Measurements from ENCODE around the gene SMIM8. TPM values are rescaled to one million over a fixed set of nuclear protein-coding genes. Genes with fewer than 3 reads are reported as not detected.

SMIM8 gene
- total RNA-seq, 4 donors from 2014 or later, result 5.3 to 12.0 (median 7.5) TPM

- TF ChIP-seq POLR2AphosphoS5 (IDR thresholded peaks at IDR 0.05) (no peak), CTCF (IDR thresholded peaks at IDR 0.05) (no peak), POLR2A (IDR thresholded peaks at IDR 0.05; ENCODE audit: low read depth) (no peak), EP300 (IDR thresholded peaks at IDR 0.05) (no peak)
- H3K4me1 ChIP-seq, result no peaks in the 10 kb centered on the region
- no peak overlapping the region for H3K4me3 ChIP-seq
- intact Hi-C loops (cut with DNase I), result no loop called here
- WGBS, result 93% methylated on average over 2 of the region's 2 CpGs
- H3K27ac ChIP-seq (replicated peaks in 1 of 4), result no peak overlapping the region
- H3K9me3 ChIP-seq, result peaks cover 0 to 4% (median 0%) of the 10 kb centered on the region in 4 donors
- DNase-seq (ENCODE audit: extremely low spot score), result no peak
- H3K27me3 ChIP-seq, result no peaks in the 10 kb centered on the region
- H3K36me3 ChIP-seq, result no peaks in the 10 kb centered on the region
These were observed 52.9 kb downstream of the SMIM8 start for GRCh38 chr6:87375315-87375714.

- TF ChIP-seq POLR2A (IDR thresholded peaks at IDR 0.05; ENCODE audit: low read depth) (no peak), CTCF (IDR thresholded peaks at IDR 0.05) (no peak), POLR2AphosphoS5 (IDR thresholded peaks at IDR 0.05) (no peak), EP300 (IDR thresholded peaks at IDR 0.05) (no peak)
- Histone ChIP-seq H3K4me3 (no peak overlapping the region), H3K9me3 (peaks cover 0 to 4% (median 0%) of the 10 kb centered on the region in 4 donors), H3K27ac (replicated peaks in 1 of 4) (no peak overlapping the region), H3K4me1 (no peaks in the 10 kb centered on the region), H3K27me3 (no peaks in the 10 kb centered on the region), H3K36me3 (no peaks in the 10 kb centered on the region)
- 93% methylated on average over 2 of the region's 2 CpGs for WGBS
- no peak for DNase-seq (ENCODE audit: extremely low spot score)
- intact Hi-C loops (cut with DNase I), result no loop called here
These were observed 54.3 kb downstream of the SMIM8 start for GRCh38 chr6:87376643-87377042.

GRCh38 chr6:87378947-87379346 is 56.6 kb downstream of the SMIM8 start:
- TF ChIP-seq POLR2A (IDR thresholded peaks at IDR 0.05; ENCODE audit: low read depth), result no peak
- TF ChIP-seq POLR2AphosphoS5 (IDR thresholded peaks at IDR 0.05), result no peak
- no peak for TF ChIP-seq CTCF (IDR thresholded peaks at IDR 0.05)
- no peak for TF ChIP-seq EP300 (IDR thresholded peaks at IDR 0.05)
- Histone ChIP-seq H3K9me3 (no peaks in the 10 kb centered on the region), H3K27ac (replicated peaks in 1 of 4) (no peak overlapping the region), H3K4me3 (no peak overlapping the region), H3K4me1 (no peaks in the 10 kb centered on the region), H3K27me3 (no peaks in the 10 kb centered on the region), H3K36me3 (no peaks in the 10 kb centered on the region)
- intact Hi-C loops (cut with DNase I), result no loop called here
- DNase-seq (ENCODE audit: extremely low spot score), result no peak
- WGBS, result 77% methylated on average over 4 of the region's 4 CpGs

- intact Hi-C loops (cut with DNase I), result no loop called here
- WGBS, result 89% methylated on average over 5 of the region's 5 CpGs
These were observed 60.5 kb downstream of the SMIM8 start for GRCh38 chr6:87382861-87383260.

More at GRCh38 chr6:87382861-87383260, 60.5 kb downstream of the SMIM8 start:
- TF ChIP-seq POLR2A (IDR thresholded peaks at IDR 0.05; ENCODE audit: low read depth) (no peak), CTCF (IDR thresholded peaks at IDR 0.05) (no peak), POLR2AphosphoS5 (IDR thresholded peaks at IDR 0.05) (no peak), EP300 (IDR thresholded peaks at IDR 0.05) (no peak)
- Histone ChIP-seq H3K27me3 (no peaks in the 10 kb centered on the region), H3K4me3 (no peak overlapping the region), H3K4me1 (no peaks in the 10 kb centered on the region), H3K9me3 (no peaks in the 10 kb centered on the region), H3K36me3 (no peaks in the 10 kb centered on the region), H3K27ac (replicated peaks in 1 of 4) (no peak overlapping the region)
- no peak for DNase-seq (ENCODE audit: extremely low spot score)

Data from esophagus muscularis mucosa (tissue), 4 donors.